B cell (primary cell): ENCODE data around the gene MSH4. TPM values are rescaled to one million over a fixed set of nuclear protein-coding genes. Genes with fewer than 3 reads are reported as not detected.
A peak's percentile ranks its signal among the peaks of the same experiment; 100 is the strongest.

Experiments
- ATAC-seq: fragments of 200-7000 bp; cut with Tn5 transposase; one replicate; pipeline ENCODE4 v1.10.0; 2021; ENCODE audit warnings: low read depth, mild to moderate bottlenecking, moderate number of reproducible peaks, moderate library complexity
- CTCF ChIA-PET: fragments of 350-600 bp; sonication (Branson Sonifier 250); formaldehyde crosslinking; loops from one replicate; lab custom pipeline; 2021; ENCODE audit warnings: antibody characterized with exemption, inconsistent platforms; lab: Charles Lee
- POLR2A ChIA-PET: fragments of 350-600 bp; sonication (Branson Sonifier 250); formaldehyde crosslinking; loops from one replicate; lab custom pipeline; 2021; ENCODE audit warnings: antibody characterized with exemption; lab: Charles Lee
- DNase-seq: peaks from one replicate; pipeline ENCODE4 v3.0.0; 2013
- H2AFZ ChIP-seq: 2 replicates; pipeline ENCODE4 v1.6.1; 2012; ENCODE audit warnings: mild to moderate bottlenecking, low read depth, low read length; ENCODE audit not compliant: insufficient read depth, poor library complexity, severe bottlenecking
- H3K27ac ChIP-seq, 2 donors: 1 replicate in 1 of 2; 2 replicates in 1 of 2; pipeline ENCODE4 v1.5.1; 2012 to 2013; ENCODE audit warnings: low read length in 2 of 2, mild to moderate bottlenecking in 2 of 2, moderate library complexity in 1 of 2
- H3K27me3 ChIP-seq, 4 experiments: fragments of 200-600 bp in 1 of 4; sonication (generic) in 1 of 4; replicated peaks in 1 of 4; 1 replicate in 2 of 4; 2 replicates in 2 of 4; pipeline versions ENCODE4 v1.6.1 to v1.7.0; 2013 to 2016; ENCODE audit warnings: low read length in 3 of 4, mild to moderate bottlenecking in 2 of 4, mixed read lengths in 1 of 4, moderate library complexity in 1 of 4; ENCODE audit not compliant: insufficient read depth in 4 of 4, control insufficient read depth in 3 of 4; ENCODE audit errors: control extremely low read depth in 1 of 4
- H3K36me3 ChIP-seq, 2 experiments: replicated peaks in 1 of 2; 1 replicate in 1 of 2; 2 replicates in 1 of 2; pipeline versions ENCODE4 v1.6.1 to v1.7.1; 2013; ENCODE audit warnings: low read length in 1 of 2; ENCODE audit not compliant: insufficient read depth in 2 of 2, control insufficient read depth in 1 of 2; ENCODE audit errors: control extremely low read depth in 1 of 2, extremely low read depth in 1 of 2
- H3K4me1 ChIP-seq, 2 donors: fragments of 200-600 bp in 1 of 2; sonication (generic) in 1 of 2; 1 replicate in 1 of 2; 2 replicates in 1 of 2; pipeline versions ENCODE4 v1.5.1 to v1.6.1; 2013 to 2017; ENCODE audit warnings: low read length in 2 of 2; ENCODE audit not compliant: control insufficient read depth in 2 of 2, insufficient read depth in 2 of 2
- H3K4me2 ChIP-seq: replicated peaks from 2 replicates; pipeline ENCODE3; 2012; ENCODE audit warnings: mild to moderate bottlenecking, low read depth, low read length; ENCODE audit not compliant: poor library complexity, severe bottlenecking
- H3K4me3 ChIP-seq, 5 experiments: fragments of 200-600 bp in 1 of 5; sonication (generic) in 1 of 5; 1 replicate in 3 of 5; 2 replicates in 2 of 5; pipeline versions ENCODE4 v1.5.1 to v1.7.0; 2011 to 2016; ENCODE audit warnings: low read length in 4 of 5, mild to moderate bottlenecking in 4 of 5, low read depth in 2 of 5, control low read depth in 1 of 5, moderate library complexity in 1 of 5; ENCODE audit not compliant: insufficient read depth in 1 of 5; ENCODE audit errors: control extremely low read depth in 1 of 5, extremely low read depth in 1 of 5
- H3K79me2 ChIP-seq: fragments of 200-600 bp; sonication (generic); one replicate; pipeline ENCODE4 v1.6.0; 2016; ENCODE audit warnings: low read length; ENCODE audit not compliant: control insufficient read depth, insufficient read depth
- H3K9ac ChIP-seq: fragments of 200-600 bp; sonication (generic); 2 replicates; pipeline ENCODE4 v1.6.1; 2017; ENCODE audit warnings: mild to moderate bottlenecking, low read length, moderate library complexity
- H3K9me3 ChIP-seq, 3 donors: one replicate each; pipeline versions ENCODE4 v1.6.1 to v1.7.1; 2013; ENCODE audit warnings: low read length in 2 of 3; ENCODE audit not compliant: control insufficient read depth in 2 of 3, insufficient read depth in 1 of 3; ENCODE audit errors: control extremely low read depth in 1 of 3
- H4K20me1 ChIP-seq: 2 replicates; pipeline ENCODE4 v1.6.0; 2012; ENCODE audit warnings: mild to moderate bottlenecking, low read length; ENCODE audit not compliant: insufficient read depth, control insufficient read depth, poor library complexity, severe bottlenecking
- H3K27ac Mint-ChIP-seq: one replicate; pipeline ENCODE4 v1.8.0; 2021; ENCODE audit warnings: mixed read lengths
- H3K27me3 Mint-ChIP-seq: one replicate; pipeline ENCODE4 v1.8.0; 2021; ENCODE audit warnings: mixed read lengths
- H3K4me1 Mint-ChIP-seq: one replicate; pipeline ENCODE4 v1.8.0; 2021; ENCODE audit warnings: mixed read lengths
- H3K4me3 Mint-ChIP-seq: one replicate; pipeline ENCODE4 v1.8.0; 2021; ENCODE audit warnings: mixed read lengths
- H3K9me3 Mint-ChIP-seq: one replicate; pipeline ENCODE4 v1.8.0; 2022; ENCODE audit warnings: mixed read lengths; ENCODE audit not compliant: insufficient read depth
- CTCF ChIP-seq: fragments of 200-600 bp; IDR thresholded peaks from one replicate; pipeline ENCODE4 v1.8.0; 2022; ENCODE audit warnings: antibody characterized with exemption, mild to moderate bottlenecking
- EZH2 ChIP-seq: IDR thresholded peaks from 2 replicates; pipeline ENCODE4 v1.6.1; 2012; ENCODE audit warnings: borderline replicate concordance, low read depth, mild to moderate bottlenecking, moderate library complexity, low read length; ENCODE audit not compliant: insufficient read depth, poor library complexity, severe bottlenecking
- WGBS: methylation state at CpG from one replicate; pipeline ENCODE4 v1.1.5; 2013; ENCODE audit warnings: missing lambda C conversion rate; ENCODE audit not compliant: insufficient coverage; 5-methylcytosine and 5-hydroxymethylcytosine counted together
- intact Hi-C: fragments of 100-400 bp; cut with micrococcal nuclease; formaldehyde crosslinking; loops from one replicate; pipeline ENCODE4 v1.10.0; 2022
- polyA plus RNA-seq: library from polyadenylated mRNA; depleted of rRNA; stranded (reverse); fragments of >200 nt; gene quantifications from 2 replicates; pipeline ENCODE4 v1.2.3, GENCODE V29; 2012
- total RNA-seq, 2 donors: library from RNA; stranded (reverse); fragments of 120-200 nt in 1 of 2; gene quantifications; 1 replicate in 1 of 2; 2 replicates in 1 of 2; pipeline versions ENCODE4 v1.2.3 to v1.2.4, GENCODE V29; 2013 to 2022

Gene MSH4
- total and polyA plus RNA-seq, 2 donors (not counting 1 experiment from before 2014, with no cell fraction given) = 0.19 to 1.7 TPM

- H3K27ac ChIP-seq = peak overlapping the region in 1 of 2 donors; percentile 90
- CTCF ChIA-PET = no interaction called here
- Mint-ChIP-seq H3K4me1 (peaks cover 55% of the 10 kb centered on the region), H3K9me3 (no peaks in the 10 kb centered on the region), H3K4me3 (no peak overlapping the region), H3K27ac (no peak overlapping the region), H3K27me3 (no peaks in the 10 kb centered on the region)
- intact Hi-C loops = loop anchor here (5.0 kb wide), 3 partner anchors 38 to 1593 kb away; partner anchors contain the start of genes FPGT and LRRIQ3
- TF ChIP-seq CTCF (no peak), EZH2 (no peak)
- H3K79me2 ChIP-seq = peaks cover 43% of the 10 kb centered on the region
- H3K4me2 ChIP-seq = peak overlapping the region; percentile 89
- DNase-seq = no peak
- no peak for ATAC-seq
- H3K9me3 ChIP-seq = no peaks in the 10 kb centered on the region
- no peak overlapping the region for H3K9ac ChIP-seq
- H3K4me3 ChIP-seq = no peak overlapping the region
- H3K27me3 ChIP-seq = no peaks in the 10 kb centered on the region
- H3K36me3 ChIP-seq = peaks cover 4 to 70% of the 10 kb centered on the region in 2 experiments
- POLR2A ChIA-PET = no interaction called here
- peaks cover 42 to 43% of the 10 kb centered on the region in 2 donors for H3K4me1 ChIP-seq
- H4K20me1 ChIP-seq = peaks cover 74% of the 10 kb centered on the region
- H2AFZ ChIP-seq = no peak overlapping the region
Measured at GRCh38 chr1:75789988-75790387, 6.7 kb upstream of the MSH4 start.

DNA sequence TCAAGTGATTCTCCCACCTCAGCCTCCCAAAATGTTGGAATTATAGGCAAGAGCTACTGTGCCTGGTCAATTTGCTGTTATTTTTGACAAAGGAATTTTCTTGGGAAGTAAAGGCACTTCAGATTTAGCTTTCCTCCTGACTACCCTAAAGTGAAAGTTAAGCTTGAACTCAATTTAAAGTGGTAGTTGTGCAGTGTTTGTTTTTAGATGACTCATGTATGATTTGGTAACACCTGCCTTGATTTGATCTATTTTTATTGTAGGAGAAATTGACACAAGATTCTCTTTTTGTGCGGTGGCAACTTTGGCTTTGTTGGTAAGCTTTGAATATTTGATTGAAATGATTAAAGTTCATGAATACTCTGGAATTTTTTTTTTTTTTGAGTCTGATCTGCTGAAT is 5.7 kb upstream of the MSH4 start:
- Histone ChIP-seq H3K4me1 (peaks cover 35 to 36% of the 10 kb centered on the region in 2 donors), H3K4me2 (no peak overlapping the region), H3K79me2 (peaks cover 42% of the 10 kb centered on the region), H3K9me3 (no peaks in the 10 kb centered on the region), H3K36me3 (peaks cover 4 to 77% of the 10 kb centered on the region in 2 experiments), H3K27ac (peak overlapping the region in 1 of 2 donors; percentile 40), H3K27me3 (no peaks in the 10 kb centered on the region), H3K9ac (no peak overlapping the region), H2AFZ (no peak overlapping the region), H3K4me3 (no peak overlapping the region), H4K20me1 (peaks cover 74% of the 10 kb centered on the region)
- H3K4me3 Mint-ChIP-seq = peak overlapping the region; percentile 18
- CTCF ChIA-PET = no interaction called here
- H3K27ac Mint-ChIP-seq = no peak overlapping the region
- no peaks in the 10 kb centered on the region for H3K27me3 Mint-ChIP-seq
- intact Hi-C loops = no loop called here
- peaks cover 49% of the 10 kb centered on the region for H3K4me1 Mint-ChIP-seq
- DNase-seq (no peak), ATAC-seq (no peak)
- POLR2A ChIA-PET = interaction anchor here (0.7 kb wide), 1 partner anchor 158 kb away, joined by 4 read pairs; no protein-coding TSS in a partner anchor
- WGBS = no CpG with 5 or more reads among the region's 1 CpG
- no peaks in the 10 kb centered on the region for H3K9me3 Mint-ChIP-seq
- TF ChIP-seq EZH2 (no peak), CTCF (no peak)
